ENCODE results near the gene SERPINB6. TPM values are rescaled to one million over a fixed set of nuclear protein-coding genes. Genes with fewer than 3 reads are reported as not detected.
"Not testable (repeated sequence)": the region's sequence is repeated elsewhere in the genome, so short reads cannot be mapped to it uniquely, and the experiment has no call there.

The SERPINB6 gene
- total RNA-seq, 2 experiments from 2014 or later = 9.1 to 14.3 TPM

DNA sequence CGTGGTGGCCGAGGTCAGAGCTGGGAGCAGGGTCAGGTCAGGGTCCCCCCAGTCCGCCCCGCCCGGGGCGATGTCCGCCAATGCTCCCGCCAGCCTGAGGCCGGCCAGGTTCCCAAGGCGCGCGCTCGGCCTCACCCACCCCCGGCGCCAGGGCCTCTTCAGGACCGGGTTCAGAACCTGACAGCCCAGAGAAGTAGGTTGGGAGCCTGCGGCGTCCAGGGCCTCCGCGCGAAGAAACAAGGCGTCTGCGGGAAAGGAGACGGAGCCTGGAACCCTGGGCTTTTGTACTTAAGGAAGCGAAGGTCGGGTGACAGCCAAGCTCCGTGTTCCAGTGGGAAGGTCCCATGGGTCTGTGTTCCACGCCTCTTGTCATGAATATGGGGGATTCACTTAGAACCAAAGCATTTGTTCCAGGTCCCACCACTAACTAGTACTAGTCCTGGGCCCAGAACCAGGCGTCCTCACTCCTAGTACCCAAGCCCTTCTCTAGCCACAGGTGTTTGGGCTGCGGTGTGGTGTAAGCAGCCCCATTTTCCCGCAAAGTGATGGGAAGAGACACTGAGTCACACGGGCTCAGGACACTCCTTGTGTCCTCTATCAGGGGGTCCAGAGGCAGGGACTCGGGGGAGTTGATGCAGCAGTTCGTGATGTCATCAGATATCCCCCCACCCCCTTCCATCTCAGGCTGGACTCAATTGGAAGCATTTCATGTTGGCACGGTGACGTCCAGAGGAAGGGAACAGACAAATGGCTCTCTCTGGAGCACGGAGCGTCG lies 67.8 kb downstream of the SERPINB6 start:
- peaks cover 41% of the 10 kb centered on the region for H3K36me3 Mint-ChIP-seq (ENCODE audit: low read depth)
- peak overlapping the region; percentile 99 for H3K4me3 Mint-ChIP-seq
- CTCF ChIA-PET = interaction anchor here (1.0 to 2.0 kb wide), 4 partner anchors 26 to 108 kb away, joined by 3 to 5 read pairs (median 4); no protein-coding TSS in a partner anchor
- DNase-seq, POLR2A ChIA-PET, H3K9me3 Mint-ChIP-seq, H3K27ac Mint-ChIP-seq, H3K27me3 Mint-ChIP-seq: not testable (repeated sequence)
- H3K4me1 Mint-ChIP-seq = peaks cover 59% of the 10 kb centered on the region

GRCh38 chr6:2901645-2902502 lies 69.5 kb downstream of the SERPINB6 start:
- H3K36me3 Mint-ChIP-seq (ENCODE audit: low read depth) = peaks cover 52% of the 10 kb centered on the region
- not testable (repeated sequence) for H3K27me3 Mint-ChIP-seq, H3K9me3 Mint-ChIP-seq, DNase-seq
- POLR2A ChIA-PET = interaction anchor here (0.7 kb wide), 1 partner anchor 155 kb away, joined by 3 read pairs; no protein-coding TSS in a partner anchor
- peak overlapping the region; percentile 94 for H3K27ac Mint-ChIP-seq
- H3K4me1 Mint-ChIP-seq = peaks cover 60% of the 10 kb centered on the region
- CTCF ChIA-PET = interaction anchor here (0.8 to 2.5 kb wide), 6 partner anchors 10 to 111 kb away, joined by 3 to 13 read pairs (median 3); no protein-coding TSS in a partner anchor
- H3K4me3 Mint-ChIP-seq = peak overlapping the region; percentile 99

- H3K27me3 Mint-ChIP-seq = peaks cover 2% of the 10 kb centered on the region
- no peak for DNase-seq
- H3K9me3 Mint-ChIP-seq = no peaks in the 10 kb centered on the region
- peaks cover 59% of the 10 kb centered on the region for H3K4me1 Mint-ChIP-seq
- H3K36me3 Mint-ChIP-seq (ENCODE audit: low read depth) = peaks cover 57% of the 10 kb centered on the region
- peak overlapping the region; percentile 64 for H3K27ac Mint-ChIP-seq
- CTCF ChIA-PET = interaction anchor here (0.8 to 2.5 kb wide), 12 partner anchors 10 to 88 kb away, joined by 3 to 13 read pairs (median 4); partner anchors contain the start of gene SERPINB1
- peak overlapping the region; percentile 99 for H3K4me3 Mint-ChIP-seq
- POLR2A ChIA-PET = interaction anchor here (1.4 kb wide), 1 partner anchor 9 kb away, joined by 3 read pairs; no protein-coding TSS in a partner anchor
Observed at GRCh38 chr6:2900821-2901644, 70.3 kb downstream of the SERPINB6 start.

GRCh38 chr6:2900221-2900807 lies 71.1 kb downstream of the SERPINB6 start:
- H3K4me1 Mint-ChIP-seq = peaks cover 59% of the 10 kb centered on the region
- peaks cover 2% of the 10 kb centered on the region for H3K27me3 Mint-ChIP-seq
- peaks cover 63% of the 10 kb centered on the region for H3K36me3 Mint-ChIP-seq (ENCODE audit: low read depth)
- peak overlapping the region; percentile 99 for H3K4me3 Mint-ChIP-seq
- ChIA-PET CTCF (interaction anchor here (0.8 to 2.5 kb wide), 12 partner anchors 9 to 154 kb away, joined by 3 to 13 read pairs (median 4); partner anchors contain the start of gene SERPINB1), POLR2A (interaction anchor here (0.6 to 1.4 kb wide), 2 partner anchors 9 to 100 kb away, joined by 3 to 4 read pairs; no protein-coding TSS in a partner anchor)
- peak overlapping the region; percentile 64 for H3K27ac Mint-ChIP-seq
- no peaks in the 10 kb centered on the region for H3K9me3 Mint-ChIP-seq
- DNase-seq = no peak

DNA sequence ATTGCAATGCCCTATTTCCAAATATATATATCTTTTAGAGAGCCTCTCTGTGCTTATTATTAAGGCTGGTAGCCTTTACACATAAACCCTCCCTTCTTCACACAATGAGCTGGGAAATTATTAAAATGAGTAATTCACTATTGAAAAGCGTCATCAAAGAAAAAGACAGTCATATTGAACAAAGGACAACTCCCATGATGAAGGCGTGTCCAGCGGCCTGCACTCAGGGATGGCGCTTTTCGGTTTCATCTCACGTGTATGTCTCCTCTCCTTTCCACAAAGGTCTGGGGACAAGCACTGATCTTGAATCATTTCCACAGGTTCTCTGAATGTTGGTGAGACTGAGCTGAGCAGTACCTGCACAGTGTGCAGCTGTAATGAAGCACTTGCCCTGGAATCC lies 71.8 kb downstream of the SERPINB6 start:
- no peak for DNase-seq
- ChIA-PET CTCF (interaction anchor here (0.8 to 2.5 kb wide), 10 partner anchors 8 to 155 kb away, joined by 3 to 13 read pairs (median 4); partner anchors contain the start of gene SERPINB1), POLR2A (interaction anchor here (0.6 to 1.4 kb wide), 3 partner anchors 8 to 168 kb away, joined by 3 to 7 read pairs (median 4); no protein-coding TSS in a partner anchor)
- Mint-ChIP-seq H3K9me3 (no peaks in the 10 kb centered on the region), H3K36me3 (ENCODE audit: low read depth) (peaks cover 70% of the 10 kb centered on the region), H3K27me3 (peaks cover 2% of the 10 kb centered on the region), H3K4me1 (peaks cover 66% of the 10 kb centered on the region), H3K27ac (peak overlapping the region; percentile 54), H3K4me3 (peak overlapping the region; percentile 99)

Other genes with a start within 250 kb of the SERPINB6 start
- gene MYLK4, start 220.6 kb downstream of the SERPINB6 start, total RNA-seq = under 1 TPM; 0.62 to 0.69 TPM
- gene WRNIP1, start 206.2 kb downstream of the SERPINB6 start, total RNA-seq = 10 to 100 TPM; 48.0 to 50.5 TPM
- 10 to 100 TPM; 62.8 to 72.8 TPM for gene SERPINB1, start 129.7 kb downstream of the SERPINB6 start, total RNA-seq
- 10 to 100 TPM; 40.2 to 49.4 TPM for gene SERPINB9, start 68.3 kb downstream of the SERPINB6 start, total RNA-seq
- gene NQO2, start 28.3 kb upstream of the SERPINB6 start, total RNA-seq = 10 to 100 TPM; 37.5 to 43.2 TPM
- gene RIPK1, start 96.9 kb upstream of the SERPINB6 start, total RNA-seq = 10 to 100 TPM; 35.8 to 38.9 TPM
- 1 to 10 TPM; 8.1 to 8.4 TPM for gene BPHL, start 147.1 kb upstream of the SERPINB6 start, total RNA-seq
- 1 to 10 TPM in 1 of 2 experiments, under 1 TPM in 1; 0.69 to 1.2 TPM for gene TUBB2A, start 186.0 kb upstream of the SERPINB6 start, total RNA-seq